HG03432 (cell line): ENCODE results near the gene OTOP3.
"Not testable (repeated sequence)": the region's sequence is repeated elsewhere in the genome, so short reads cannot be mapped to it uniquely, and the experiment has no call there.

Experiments
- ATAC-seq: cut with Tn5 transposase; IDR thresholded peaks from one replicate; pipeline ENCODE4 v1.9.1; 2021; ENCODE audit warnings: mild to moderate bottlenecking, moderate library complexity; ENCODE audit not compliant: unreplicated experiment

Gene OTOP3, protein sequence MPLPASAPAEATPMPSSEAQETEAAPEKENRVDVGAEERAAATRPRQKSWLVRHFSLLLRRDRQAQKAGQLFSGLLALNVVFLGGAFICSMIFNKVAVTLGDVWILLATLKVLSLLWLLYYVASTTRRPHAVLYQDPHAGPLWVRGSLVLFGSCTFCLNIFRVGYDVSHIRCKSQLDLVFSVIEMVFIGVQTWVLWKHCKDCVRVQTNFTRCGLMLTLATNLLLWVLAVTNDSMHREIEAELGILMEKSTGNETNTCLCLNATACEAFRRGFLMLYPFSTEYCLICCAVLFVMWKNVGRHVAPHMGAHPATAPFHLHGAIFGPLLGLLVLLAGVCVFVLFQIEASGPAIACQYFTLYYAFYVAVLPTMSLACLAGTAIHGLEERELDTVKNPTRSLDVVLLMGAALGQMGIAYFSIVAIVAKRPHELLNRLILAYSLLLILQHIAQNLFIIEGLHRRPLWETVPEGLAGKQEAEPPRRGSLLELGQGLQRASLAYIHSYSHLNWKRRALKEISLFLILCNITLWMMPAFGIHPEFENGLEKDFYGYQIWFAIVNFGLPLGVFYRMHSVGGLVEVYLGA

DNA sequence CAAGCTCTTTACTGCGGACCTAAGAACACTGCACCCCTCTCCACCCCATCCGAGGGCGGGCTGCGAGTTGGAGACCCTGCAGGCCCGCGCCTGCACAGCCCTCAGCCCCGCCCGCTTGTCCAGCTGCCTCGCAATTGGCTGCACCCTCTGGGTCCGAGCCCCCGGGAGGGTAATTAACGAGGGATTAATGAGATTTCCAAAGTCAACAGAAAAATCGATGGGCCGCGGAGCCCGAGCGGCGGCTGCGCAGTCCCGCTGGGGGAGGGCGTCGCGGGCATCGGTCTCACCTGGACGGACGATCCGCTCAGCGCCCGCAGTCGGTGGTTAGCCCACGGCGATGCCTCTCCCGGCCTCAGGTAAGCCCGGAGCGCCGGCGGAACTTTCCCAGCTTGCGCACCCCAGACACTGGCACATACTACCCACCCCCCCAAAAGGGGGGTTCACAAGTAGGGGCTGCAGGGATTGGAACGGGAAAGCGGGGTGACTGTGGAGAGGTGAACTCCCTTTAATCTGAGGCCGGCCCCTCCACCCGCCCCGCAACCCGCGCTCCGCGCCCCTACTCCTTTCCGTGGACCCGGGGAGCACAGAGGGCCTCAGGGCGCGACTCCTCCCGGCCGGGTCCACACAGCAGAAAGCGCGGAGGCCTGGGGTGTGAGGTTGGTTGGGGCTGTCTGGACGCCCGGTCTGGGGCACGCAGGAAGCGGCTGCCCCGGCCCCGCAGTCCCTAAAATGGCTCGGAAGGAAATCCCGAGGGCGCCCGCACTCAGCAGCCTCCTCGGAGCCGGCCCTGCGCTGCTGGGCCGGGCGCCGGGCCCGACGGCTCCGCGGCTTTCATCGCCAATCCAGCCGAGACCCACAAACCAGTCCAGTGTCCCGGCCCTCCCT, at the start of gene OTOP3:
Gene OTOP3, plus strand, starts transcription at position 314 of the 885 bp plus-strand sequence. Its CDS starts 24 bp downstream, at position 338.
- no peak for ATAC-seq

GRCh38 chr17:74888469-74888868, 47.2 kb upstream of the OTOP3 start:
- no peak for ATAC-seq

DNA sequence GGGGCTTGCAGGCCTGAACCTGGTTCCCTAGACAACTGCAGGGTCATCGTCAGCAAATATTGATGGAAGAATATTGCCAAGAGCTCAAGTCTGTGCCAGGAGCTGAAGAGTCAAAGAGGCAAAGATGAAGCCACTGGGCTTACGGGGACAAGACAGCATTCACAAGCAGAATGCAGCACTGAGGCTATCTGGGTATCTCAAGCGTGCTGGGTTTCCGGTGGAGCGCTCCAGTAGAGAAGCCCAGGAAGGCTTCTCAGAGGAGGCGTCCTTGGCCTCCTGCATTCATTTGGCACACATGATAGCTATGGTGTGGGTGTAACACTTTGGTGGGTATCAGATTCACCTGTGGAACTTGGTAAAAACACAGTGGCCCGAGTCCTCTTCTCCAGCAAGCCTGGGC, 45.1 kb upstream of the OTOP3 start:
- ATAC-seq, result no peak

DNA sequence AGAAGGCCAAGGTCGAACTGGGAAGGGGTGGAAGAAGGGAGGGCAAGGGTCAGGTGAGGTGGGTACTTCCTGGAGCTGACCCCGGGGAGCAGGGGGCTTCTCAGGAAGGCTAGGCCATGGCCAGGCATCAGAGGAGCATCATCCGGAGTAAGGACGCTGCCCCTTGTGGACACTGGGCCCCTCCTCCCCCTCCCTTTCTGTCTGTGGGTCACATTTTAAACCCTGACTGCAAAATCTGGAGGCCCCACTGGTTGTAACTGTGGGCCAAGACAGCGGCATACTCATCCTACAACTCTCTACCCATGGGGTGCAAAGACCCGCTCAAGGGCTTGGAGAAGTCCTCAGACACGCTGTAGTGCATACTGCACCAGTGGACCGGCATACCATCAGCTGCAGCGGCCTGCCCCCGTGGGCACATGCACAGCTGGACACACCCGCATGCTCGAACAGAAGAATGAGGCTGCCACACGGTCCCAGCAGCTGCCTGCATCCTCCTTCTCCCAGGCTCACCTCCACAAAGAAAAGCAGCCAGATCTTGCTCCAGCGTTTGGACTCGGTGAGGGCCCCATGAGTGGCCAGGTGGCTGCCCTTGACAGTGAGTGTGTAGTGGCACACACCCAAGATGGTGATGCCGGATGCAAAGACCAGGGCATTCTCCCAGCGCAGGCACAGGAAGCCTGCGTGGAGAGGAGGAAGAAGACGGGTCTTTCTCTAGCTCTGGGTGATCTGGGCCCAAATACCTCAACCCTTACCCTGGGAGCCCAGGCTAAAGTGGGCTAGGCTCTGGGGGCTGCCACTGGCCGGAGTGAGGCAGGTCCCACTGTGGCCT, 43.5 kb upstream of the OTOP3 start:
- no peak for ATAC-seq

- no peak for ATAC-seq
Measured at GRCh38 chr17:74892974-74893911, 42.5 kb upstream of the OTOP3 start, which contains the start of gene FADS6. TSS of gene FADS6 (minus strand) at chr17:74893633. CDS start at chr17:74893595, 38 bp downstream.

DNA sequence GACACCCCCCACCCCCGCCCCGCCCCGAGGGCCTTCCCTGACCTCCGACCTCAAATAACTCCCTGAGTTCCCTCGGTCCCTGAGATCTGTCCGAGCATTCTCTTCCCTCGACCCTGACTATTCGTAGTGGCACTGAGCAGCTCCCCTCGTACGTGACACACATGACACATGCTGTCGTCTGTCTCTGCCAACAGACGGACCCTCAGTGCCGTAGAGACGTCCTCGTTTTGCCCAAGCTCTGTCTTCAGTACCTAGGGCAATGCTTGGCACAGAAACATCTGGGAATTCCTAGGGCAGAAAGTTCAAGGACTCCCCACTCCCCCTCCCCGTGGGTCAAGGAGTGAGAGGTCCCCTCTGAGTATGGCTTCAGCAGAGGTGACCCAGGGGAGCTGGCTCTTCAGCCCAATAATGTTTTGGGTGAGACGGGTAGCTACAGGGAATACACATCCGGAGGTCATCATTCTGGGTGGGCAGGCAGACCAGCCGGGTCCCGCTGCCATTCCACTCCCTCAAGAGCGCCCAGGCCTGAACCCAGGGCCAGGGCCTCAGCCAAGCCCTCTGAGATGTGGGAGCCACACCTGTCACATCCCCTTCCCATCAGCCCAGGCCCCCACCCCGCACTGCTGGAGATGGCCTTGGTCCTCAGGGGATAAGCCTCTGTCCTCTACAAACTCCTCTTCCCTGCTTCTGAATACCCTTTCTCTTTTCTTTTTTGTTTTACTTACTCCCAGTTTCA, 41.6 kb upstream of the OTOP3 start:
- ATAC-seq, result no peak

DNA sequence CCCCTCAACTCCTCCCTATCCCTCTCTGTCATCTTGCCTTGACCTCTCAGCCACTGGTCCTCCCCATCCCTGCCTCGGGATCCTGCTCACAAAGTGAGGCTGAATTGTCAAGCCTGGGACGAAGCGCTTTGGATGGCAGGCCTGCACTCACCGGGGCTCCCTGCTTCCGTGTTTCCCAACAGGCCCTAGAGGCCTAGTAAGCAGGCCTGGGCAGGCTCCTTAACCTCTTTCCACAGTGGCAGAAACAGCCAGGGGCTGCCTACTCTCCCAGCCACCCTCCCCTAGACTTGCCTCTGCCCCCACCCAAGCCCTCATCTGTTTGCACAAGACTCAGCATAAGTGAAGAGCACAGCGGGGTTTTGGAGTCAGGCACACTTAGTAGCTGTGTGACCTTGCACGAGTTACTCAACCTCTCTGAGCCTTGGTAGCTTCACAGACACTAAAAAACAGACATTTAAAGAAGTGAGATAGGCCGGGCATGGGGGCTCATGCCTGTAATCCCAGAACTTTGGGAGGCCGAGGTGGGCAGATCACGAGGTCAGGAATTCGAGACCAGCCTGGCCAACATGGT, 37.2 kb upstream of the OTOP3 start:
- no peak for ATAC-seq

GRCh38 chr17:74900208-74900607, 35.5 kb upstream of the OTOP3 start:
- no peak for ATAC-seq

GRCh38 chr17:74901353-74902135, 34.2 kb upstream of the OTOP3 start:
- no peak for ATAC-seq

DNA sequence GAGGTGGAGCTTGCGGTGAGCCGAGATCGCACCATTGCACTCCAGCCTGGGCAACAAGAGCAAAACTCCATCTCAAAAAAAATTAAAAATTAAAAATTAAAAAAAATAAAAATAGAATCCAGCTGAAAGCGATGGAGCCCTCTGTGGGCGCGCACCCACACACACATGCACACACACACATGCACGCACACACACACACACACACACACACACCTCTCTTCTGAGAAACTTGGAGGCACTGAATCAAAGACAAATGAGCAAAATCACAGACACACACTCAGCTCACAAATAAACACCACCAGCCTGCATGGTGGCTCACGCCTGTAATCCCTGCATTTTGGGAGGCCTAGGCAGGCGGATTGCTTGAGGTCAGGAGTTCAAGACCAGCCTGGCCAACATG, 32.7 kb upstream of the OTOP3 start:
- no peak for ATAC-seq

- no peak for ATAC-seq
Measured at GRCh38 chr17:74903671-74904070, 32.0 kb upstream of the OTOP3 start.

DNA sequence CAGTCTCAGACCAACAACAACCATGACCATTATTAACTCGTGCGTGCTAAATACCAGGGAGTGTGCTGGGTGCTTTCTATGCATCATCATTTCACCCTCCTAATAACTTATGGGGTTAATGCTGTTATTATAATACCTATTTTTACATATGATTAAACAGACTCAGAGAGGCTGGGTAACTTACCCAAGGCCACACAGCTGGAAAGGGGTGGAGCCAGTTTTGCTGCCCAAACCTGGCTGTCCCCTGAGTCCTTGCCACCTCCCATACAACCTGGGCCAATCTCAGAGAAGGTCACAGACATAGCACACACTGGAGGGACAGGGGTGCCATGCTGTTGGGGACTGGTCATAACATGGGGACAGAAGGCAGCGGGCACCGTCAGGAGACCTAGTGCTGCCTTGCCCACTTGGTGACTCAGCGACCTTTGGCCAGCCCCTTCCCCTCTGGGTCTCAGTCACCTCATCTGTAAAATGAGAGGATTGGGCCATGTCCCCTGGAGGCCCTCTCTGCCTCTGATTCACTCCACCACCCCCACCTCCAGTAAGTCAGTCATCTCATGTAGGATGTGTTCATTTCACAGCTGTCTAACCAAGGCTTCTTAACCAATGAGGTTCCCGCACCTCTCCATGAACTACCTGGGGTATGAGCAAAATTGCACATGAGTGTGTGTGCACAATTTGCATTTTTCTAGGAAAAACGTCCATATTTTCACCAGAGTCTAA, 30.9 kb upstream of the OTOP3 start:
- ATAC-seq, result no peak

DNA sequence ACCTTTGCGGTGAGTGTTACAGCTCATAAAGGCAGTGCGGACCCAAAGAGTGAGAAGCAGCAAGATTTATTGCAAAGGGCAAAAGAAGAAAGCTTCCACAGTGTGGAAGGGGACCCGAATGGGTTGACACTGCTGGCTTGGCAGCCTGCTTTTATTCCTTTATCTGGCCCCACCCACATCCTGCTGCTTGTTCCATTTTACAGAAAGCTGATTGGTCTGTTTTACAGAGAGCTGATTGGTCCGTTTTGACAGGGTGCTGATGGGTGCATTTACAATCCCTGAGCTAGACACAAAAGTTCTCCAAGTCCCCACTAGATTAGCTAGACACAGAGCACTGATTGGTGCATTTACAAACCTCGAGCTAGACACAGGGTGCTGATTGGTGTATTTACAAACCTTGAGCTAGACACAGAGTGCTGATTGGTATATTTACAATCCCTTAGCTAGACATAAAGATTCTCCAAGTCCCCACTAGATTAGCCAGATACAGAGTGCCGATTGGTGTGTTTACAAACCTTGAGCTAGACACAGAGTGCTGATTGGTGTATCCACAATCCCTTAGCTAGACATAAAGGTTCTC, 29.4 kb upstream of the OTOP3 start:
- ATAC-seq, result not testable (repeated sequence)

DNA sequence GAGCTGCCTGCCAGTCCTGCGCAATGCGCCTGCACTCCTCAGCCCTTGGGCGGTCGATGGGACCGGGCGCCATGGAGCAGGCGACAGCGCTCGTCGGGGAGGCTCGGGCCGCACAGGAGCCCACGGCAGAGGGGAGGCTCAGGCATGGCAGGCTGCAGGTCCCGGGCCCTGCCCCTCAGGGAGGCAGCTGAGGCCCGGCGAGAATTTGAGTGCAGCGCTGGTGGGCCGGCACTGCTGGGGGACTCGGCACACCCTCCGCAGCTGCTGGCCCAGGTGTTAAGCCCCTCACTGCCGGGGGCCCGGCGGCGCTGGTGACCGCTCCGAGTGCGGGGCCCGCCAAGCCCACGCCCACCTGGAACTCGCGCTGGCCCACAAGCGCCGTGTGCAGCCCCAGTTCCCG, 28.7 kb upstream of the OTOP3 start:
- no peak for ATAC-seq

DNA sequence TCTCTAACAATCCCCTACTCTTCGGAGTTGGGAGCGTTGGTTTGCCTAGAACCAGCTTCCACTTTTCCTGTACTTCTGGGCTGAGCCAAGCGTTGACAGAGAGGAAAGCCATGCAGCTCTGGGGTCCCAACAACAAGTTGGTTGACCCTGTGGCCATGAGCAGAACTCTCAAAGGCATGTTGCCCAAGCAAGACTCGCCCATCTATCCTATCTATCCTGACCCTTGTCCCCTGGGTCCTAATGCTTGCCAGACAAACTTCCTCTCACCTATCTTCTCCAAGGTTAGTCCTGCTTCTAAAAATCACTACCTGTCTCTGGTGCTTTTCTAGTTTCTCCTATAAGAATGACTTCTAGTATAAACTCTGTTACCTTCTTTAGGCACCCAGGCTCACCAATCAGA, 26.6 kb upstream of the OTOP3 start:
- not testable (repeated sequence) for ATAC-seq

DNA sequence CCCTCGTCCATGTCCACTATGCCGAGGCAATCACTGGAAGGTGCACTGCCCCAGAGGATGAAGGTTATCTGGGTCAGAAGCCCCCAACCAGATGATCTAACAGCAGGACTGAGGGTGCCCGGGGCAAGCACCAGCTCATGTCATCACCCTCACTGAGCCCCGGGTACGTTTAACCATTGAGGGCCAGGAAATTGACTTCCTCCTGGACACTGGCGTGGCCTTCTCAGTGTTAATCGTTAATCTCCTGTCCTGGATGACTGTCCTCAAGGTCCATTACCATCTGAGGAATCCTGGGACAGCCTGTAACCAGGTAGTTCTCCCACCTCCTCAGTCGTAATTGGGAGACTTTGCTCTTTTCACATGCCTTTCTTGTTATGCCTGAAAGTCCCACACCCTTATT, 24.3 kb upstream of the OTOP3 start:
- ATAC-seq, result not testable (repeated sequence)
